GM12865 (cell line): Measurements from ENCODE around the gene ASTN2.

ENCODE experiments used
- DNase-seq: peaks from one replicate; pipeline ENCODE4 v3.0.0; 2010; ENCODE audit warnings: low read depth
- H3K4me3 ChIP-seq: 2 replicates; pipeline ENCODE4 v1.5.1; 2011; ENCODE audit warnings: mild to moderate bottlenecking, low read depth, low read length, control low read depth
- CTCF ChIP-seq: IDR thresholded peaks from 2 replicates; pipeline ENCODE4 v1.5.1; 2011; ENCODE audit warnings: low read length, control low read depth, low read depth, inconsistent platforms; ENCODE audit not compliant: insufficient read depth; ENCODE audit errors: missing control alignments

The ASTN2 gene

DNA sequence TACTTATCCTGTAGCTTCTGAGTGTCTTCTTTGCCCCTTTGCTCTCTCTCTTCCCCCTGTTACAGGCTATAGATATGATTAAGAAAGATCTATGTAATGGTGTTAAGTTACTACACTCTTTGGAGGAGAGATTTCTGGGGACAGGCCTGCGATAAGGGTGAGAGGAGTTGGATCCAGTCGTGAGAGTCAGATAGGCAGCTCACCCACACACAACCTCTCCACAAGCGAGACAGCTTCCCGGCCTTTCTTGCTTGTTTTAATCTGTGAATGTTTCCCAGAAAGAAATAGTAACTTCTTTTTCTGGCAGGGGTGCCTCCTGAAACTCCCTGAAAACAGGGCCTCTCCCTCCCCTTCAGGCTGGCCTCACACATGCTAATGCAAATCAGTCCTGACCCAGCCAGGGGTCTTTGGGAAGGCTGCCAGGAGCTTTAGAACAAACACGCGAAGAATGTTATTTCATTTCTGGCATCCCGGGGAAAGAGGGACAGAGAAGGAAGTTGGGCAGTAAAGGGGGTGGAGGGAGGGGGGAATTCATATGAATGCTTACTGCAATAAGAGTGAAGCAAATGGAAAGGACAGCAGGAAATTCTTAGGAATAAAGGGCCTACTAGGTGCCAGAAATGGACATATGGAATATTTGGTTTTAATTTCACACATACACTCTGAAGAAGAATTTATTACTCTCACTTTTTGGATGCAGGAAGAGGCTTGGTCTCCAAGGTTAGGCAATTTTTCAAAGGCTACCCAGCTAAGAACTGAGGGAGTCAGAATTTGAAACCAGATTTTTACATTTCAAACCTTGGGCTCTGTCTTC is 943.6 kb downstream of the ASTN2 start:
- DNase-seq: no peak
- H3K4me3 ChIP-seq: no peak overlapping the region
- TF ChIP-seq CTCF: no peak

DNA sequence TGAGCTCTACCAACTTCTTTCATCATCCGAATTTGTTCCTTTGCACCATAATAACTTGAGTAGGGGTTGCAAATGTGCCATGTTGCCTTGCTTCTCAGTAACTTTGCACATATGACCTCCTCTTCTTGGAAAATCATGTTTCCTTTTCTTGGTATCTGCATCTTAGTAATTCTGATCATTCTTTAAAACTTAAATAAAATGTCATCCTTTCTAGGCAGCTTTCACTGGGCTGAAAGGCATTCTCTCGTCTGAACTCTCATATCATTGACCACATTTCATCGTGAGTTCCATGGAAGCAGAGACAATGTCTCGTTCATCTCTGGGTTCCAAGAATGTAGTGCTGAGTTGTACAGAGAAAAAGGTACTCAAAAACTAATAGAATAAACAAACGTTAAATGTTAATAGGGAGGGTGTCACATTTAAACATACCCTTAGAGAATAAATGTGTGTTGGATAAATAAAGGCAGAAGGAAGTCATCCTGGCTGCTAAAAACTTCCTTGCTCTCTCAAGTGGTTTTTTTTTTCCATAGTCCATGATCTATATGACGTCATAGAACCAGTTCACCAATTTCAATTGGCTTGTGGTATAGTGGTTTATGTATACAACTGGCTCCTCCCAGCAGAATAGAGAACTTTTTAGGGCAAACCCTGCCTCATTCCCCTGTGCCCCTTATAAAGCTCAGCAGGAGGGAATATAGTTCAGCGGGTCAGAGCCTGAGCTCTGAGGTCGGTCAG is 945.9 kb downstream of the ASTN2 start:
- H3K4me3 ChIP-seq: no peak overlapping the region
- TF ChIP-seq CTCF: no peak
- DNase-seq: no peak

DNA sequence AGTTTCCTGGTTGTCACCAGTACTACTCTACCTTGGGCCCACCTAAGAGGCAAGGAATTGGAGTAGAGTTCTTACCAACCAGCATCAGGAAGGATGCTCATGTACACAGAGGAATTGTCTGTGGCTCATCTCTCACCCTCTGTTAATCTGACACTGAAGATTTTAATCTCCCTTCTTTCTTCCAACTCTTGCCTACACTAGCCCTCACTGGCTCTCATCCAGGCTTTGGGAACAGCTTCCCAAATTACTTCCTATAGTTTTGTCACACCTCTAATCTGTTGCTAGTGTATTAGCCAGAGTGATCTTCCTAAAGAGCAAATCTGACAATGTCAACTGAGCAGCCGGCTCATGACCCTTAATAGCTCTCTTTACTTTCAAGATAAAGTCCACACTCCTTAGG is 946.5 kb downstream of the ASTN2 start:
- no peak for TF ChIP-seq CTCF
- H3K4me3 ChIP-seq: no peak overlapping the region
- no peak for DNase-seq

GRCh38 chr9:116467740-116468351 is 947.0 kb downstream of the ASTN2 start:
- H3K4me3 ChIP-seq: no peak overlapping the region
- no peak for DNase-seq
- no peak for TF ChIP-seq CTCF

- DNase-seq: no peak
- TF ChIP-seq CTCF: no peak
- H3K4me3 ChIP-seq: no peak overlapping the region
Measured at GRCh38 chr9:116466271-116467235, 948.3 kb downstream of the ASTN2 start.

GRCh38 chr9:116465576-116466270 is 949.1 kb downstream of the ASTN2 start:
- DNase-seq: no peak
- no peak overlapping the region for H3K4me3 ChIP-seq
- TF ChIP-seq CTCF: no peak
